OCI-LY3 (cell line): ENCODE data around the gene VASH1.

Source experiments
- H2AFZ ChIP-seq: fragments of 200-600, 300-600 bp; shearing (Covaris generic); 2 replicates; pipeline ENCODE4 v1.6.0; 2014; ENCODE audit warnings: antibody characterized with exemption, low read depth, low read length
- H3K27ac ChIP-seq: fragments of 200-600, 300-600 bp; sonication (generic); 2 replicates; pipeline ENCODE4 v1.5.1; 2014; ENCODE audit warnings: mild to moderate bottlenecking, low read length, moderate library complexity, mixed read lengths
- H3K27me3 ChIP-seq: fragments of 200-600, 300-600 bp; sonication (generic); 2 replicates; pipeline ENCODE4 v1.6.1; 2014; ENCODE audit warnings: low read depth, low read length, mixed read lengths
- H3K36me3 ChIP-seq: fragments of 200-600, 300-600 bp; sonication (generic); replicated peaks from 2 replicates; pipeline ENCODE3; 2014; ENCODE audit warnings: low read depth, low read length, mixed read lengths
- H3K4me1 ChIP-seq: fragments of 300-600, 200-600 bp; sonication (generic); 2 replicates; pipeline ENCODE4 v1.6.1; 2014; ENCODE audit warnings: low read length, mixed read lengths
- H3K4me2 ChIP-seq: fragments of 200-600, 300-600 bp; sonication (generic); 2 replicates; pipeline ENCODE4 v1.6.1; 2014; ENCODE audit warnings: low read length, mixed read lengths
- H3K4me3 ChIP-seq: fragments of 300-600, 200-600 bp; sonication (generic); 2 replicates; pipeline ENCODE4 v1.5.1; 2014; ENCODE audit warnings: antibody characterized with exemption, mild to moderate bottlenecking, low read length, moderate library complexity
- H3K79me2 ChIP-seq: fragments of 300-600, 200-600 bp; shearing (Covaris generic); 2 replicates; pipeline ENCODE4 v1.6.1; 2014; ENCODE audit warnings: mild to moderate bottlenecking, low read length, mixed read lengths
- H3K9ac ChIP-seq: fragments of 300-600, 200-600 bp; shearing (Covaris generic); 2 replicates; pipeline ENCODE4 v1.6.0; 2014; ENCODE audit warnings: mild to moderate bottlenecking, low read length, moderate library complexity
- H3K9me3 ChIP-seq: fragments of 200-600, 300-600 bp; shearing (Covaris generic); 2 replicates; pipeline ENCODE4 v1.6.1; 2014; ENCODE audit warnings: low read length, mixed read lengths; ENCODE audit not compliant: insufficient read depth
- H4K20me1 ChIP-seq: fragments of 200-600, 300-600 bp; sonication (generic); 2 replicates; pipeline ENCODE4 v1.6.1; 2016; ENCODE audit warnings: low read length, mixed read lengths; ENCODE audit not compliant: insufficient read depth
- CTCF ChIP-seq: fragments of 200-600, 300-600 bp; sonication (generic); IDR thresholded peaks from 2 replicates; pipeline ENCODE4 v1.5.1; 2014; ENCODE audit warnings: antibody characterized with exemption, low read length, low read depth
- EZH2phosphoT487 ChIP-seq: fragments of 200-600 bp; shearing (Covaris generic); IDR thresholded peaks from 2 replicates; pipeline ENCODE4 v1.6.1; 2018; ENCODE audit warnings: antibody characterized with exemption, mixed run types, low read depth

VASH1 gene

GRCh38 chr14:76784881-76785280 lies 23.6 kb downstream of the VASH1 start:
- no peak overlapping the region for H2AFZ ChIP-seq
- no peaks in the 10 kb centered on the region for H3K4me1 ChIP-seq
- peaks cover 14% of the 10 kb centered on the region for H3K36me3 ChIP-seq
- no peaks in the 10 kb centered on the region for H3K9me3 ChIP-seq
- TF ChIP-seq CTCF: peak; percentile 89
- no peak for TF ChIP-seq EZH2phosphoT487
- no peak overlapping the region for H3K4me2 ChIP-seq
- no peak overlapping the region for H3K27ac ChIP-seq
- H3K27me3 ChIP-seq: no peaks in the 10 kb centered on the region
- no peaks in the 10 kb centered on the region for H4K20me1 ChIP-seq
- H3K79me2 ChIP-seq: no peaks in the 10 kb centered on the region
- no peak overlapping the region for H3K9ac ChIP-seq
- no peak overlapping the region for H3K4me3 ChIP-seq

- no peaks in the 10 kb centered on the region for H4K20me1 ChIP-seq
- no peak overlapping the region for H2AFZ ChIP-seq
- peaks cover 20% of the 10 kb centered on the region for H3K36me3 ChIP-seq
- no peak overlapping the region for H3K27ac ChIP-seq
- no peak overlapping the region for H3K4me2 ChIP-seq
- no peak overlapping the region for H3K9ac ChIP-seq
- no peaks in the 10 kb centered on the region for H3K79me2 ChIP-seq
- no peak for TF ChIP-seq CTCF
- TF ChIP-seq EZH2phosphoT487: no peak
- H3K4me3 ChIP-seq: no peak overlapping the region
- no peaks in the 10 kb centered on the region for H3K27me3 ChIP-seq
- H3K9me3 ChIP-seq: no peaks in the 10 kb centered on the region
- H3K4me1 ChIP-seq: no peaks in the 10 kb centered on the region
Observed at GRCh38 chr14:76786601-76787000, 25.3 kb downstream of the VASH1 start.

- no peak overlapping the region for H3K27ac ChIP-seq
- no peak overlapping the region for H3K4me3 ChIP-seq
- no peak overlapping the region for H2AFZ ChIP-seq
- no peaks in the 10 kb centered on the region for H4K20me1 ChIP-seq
- H3K27me3 ChIP-seq: no peaks in the 10 kb centered on the region
- H3K9ac ChIP-seq: no peak overlapping the region
- H3K9me3 ChIP-seq: no peaks in the 10 kb centered on the region
- TF ChIP-seq CTCF (no peak), EZH2phosphoT487 (no peak)
- peaks cover 16% of the 10 kb centered on the region for H3K36me3 ChIP-seq
- no peaks in the 10 kb centered on the region for H3K4me1 ChIP-seq
- no peak overlapping the region for H3K4me2 ChIP-seq
- H3K79me2 ChIP-seq: no peaks in the 10 kb centered on the region
Observed at GRCh38 chr14:76792422-76792821, 31.2 kb downstream of the VASH1 start.

GRCh38 chr14:76793324-76793723 lies 32.1 kb downstream of the VASH1 start:
- Histone ChIP-seq H3K79me2 (no peaks in the 10 kb centered on the region), H3K4me2 (no peak overlapping the region), H2AFZ (no peak overlapping the region), H3K27me3 (no peaks in the 10 kb centered on the region), H3K4me3 (no peak overlapping the region), H3K9ac (no peak overlapping the region), H3K27ac (no peak overlapping the region), H4K20me1 (no peaks in the 10 kb centered on the region), H3K36me3 (peaks cover 16% of the 10 kb centered on the region), H3K9me3 (no peaks in the 10 kb centered on the region), H3K4me1 (no peaks in the 10 kb centered on the region)
- TF ChIP-seq EZH2phosphoT487 (no peak), CTCF (no peak)
